Stomach (tissue), 9 donors: ENCODE results near the gene PLCB1. TPM values are rescaled to one million over a fixed set of nuclear protein-coding genes. Genes with fewer than 3 reads are reported as not detected.

Source experiments
- DNase-seq, 2 donors: peaks; one replicate each; pipeline versions ENCODE4 v3.0.0 to v3.0.0-alpha.2; 2013 to 2019
- H3K27ac ChIP-seq, 5 donors: fragments of 200-600 bp in 4 of 5; sonication (generic) in 4 of 5; one replicate each; pipeline ENCODE4 v1.5.1; 2013 to 2019; ENCODE audit warnings: mild to moderate bottlenecking in 1 of 5, moderate library complexity in 1 of 5
- H3K27me3 ChIP-seq, 3 donors: fragments of 200-600 bp; sonication (generic); one replicate each; pipeline ENCODE4 v1.5.1; 2017 to 2019; ENCODE audit warnings: mixed run types in 1 of 3
- H3K36me3 ChIP-seq, 4 donors: fragments of 200-600 bp; sonication (generic); 1 replicate in 3 of 4; 2 replicates in 1 of 4; pipeline ENCODE4 v1.5.1; 2016 to 2019
- H3K4me1 ChIP-seq, 4 donors: fragments of 200-600 bp; sonication (generic); one replicate each; pipeline ENCODE4 v1.5.1; 2016 to 2019
- H3K4me3 ChIP-seq, 4 donors: fragments of 200-600 bp; sonication (generic) in 3 of 4; one replicate each; pipeline ENCODE4 v1.5.1; 2016 to 2019; ENCODE audit warnings: mild to moderate bottlenecking in 1 of 4
- H3K9me3 ChIP-seq, 4 donors: fragments of 200-600 bp; sonication (generic); one replicate each; pipeline ENCODE4 v1.5.1; 2016 to 2019
- CTCF ChIP-seq, 7 experiments: fragments of 450-650 bp in 4 of 7; fragments of 200-600 bp in 3 of 7; sonication (generic) in 3 of 7; IDR thresholded peaks; one replicate each; pipeline ENCODE4 v1.5.1; 2016 to 2019; ENCODE audit warnings: antibody characterized with exemption in 7 of 7, control low read depth in 2 of 7, mild to moderate bottlenecking in 1 of 7
- EP300 ChIP-seq: sonication (generic); formaldehyde crosslinking; IDR thresholded peaks from one replicate; pipeline ENCODE4 v1.6.1; 2017; ENCODE audit warnings: antibody characterized with exemption
- POLR2A ChIP-seq, 4 donors: fragments of 450-650 bp; IDR thresholded peaks; one replicate each; pipeline ENCODE4 v1.6.1; 2016; ENCODE audit warnings: antibody characterized with exemption in 4 of 4, control low read depth in 2 of 4, mild to moderate bottlenecking in 1 of 4, moderate library complexity in 1 of 4
- POLR2AphosphoS5 ChIP-seq, 3 donors: sonication (generic); formaldehyde crosslinking; IDR thresholded peaks; one replicate each; pipeline ENCODE4 v1.6.1; 2016; ENCODE audit warnings: antibody characterized with exemption in 3 of 3
- WGBS, 5 donors: extraction: QIAGEN DNeasy Blood & Tissue Kit in 3 of 5; methylation state at CpG; one replicate each; pipeline versions ENCODE4 v1.1.5 to v1.1.7; 2013 to 2018; 5-methylcytosine and 5-hydroxymethylcytosine counted together
- intact Hi-C: fragments of 100-400 bp; cut with DNase I; formaldehyde crosslinking; loops from one replicate; pipeline ENCODE4 v1.15.1; 2023; ENCODE audit warnings: low total_unique reads
- polyA plus RNA-seq, 3 donors: library from polyadenylated mRNA; stranded (reverse); fragments of 200-250 nt; gene quantifications; one replicate each; pipeline ENCODE4 v1.2.3, GENCODE V29; 2013
- total RNA-seq, 5 donors: library from RNA; depleted of rRNA; stranded (reverse); fragments of >200 nt; gene quantifications; one replicate each; pipeline versions ENCODE4 v1.1.0 to v1.2.3, GENCODE V29; 2014 to 2016
- donor health status: healthy with polysubstance abuse.
- donor health status: Bipolar disorder and iron deficiency.
- donor health status: healthy.

PLCB1 gene
- total and polyA plus RNA-seq, 8 donors: 4.1 to 66.5 (median 11.7) TPM

- Histone ChIP-seq H3K4me3 (no peak overlapping the region), H3K36me3 (no peaks in the 10 kb centered on the region), H3K9me3 (no peaks in the 10 kb centered on the region), H3K4me1 (peaks cover 0 to 11% (median 4%) of the 10 kb centered on the region in 4 donors), H3K27ac (no peak overlapping the region), H3K27me3 (no peaks in the 10 kb centered on the region)
- intact Hi-C loops: no loop called here
- WGBS, 5 donors: 83 to 97% (median 94%) methylated on average over 3 of the region's 3 CpGs
- no peak for DNase-seq
- TF ChIP-seq POLR2A (IDR thresholded peaks at IDR 0.05) (no peak), POLR2AphosphoS5 (IDR thresholded peaks at IDR 0.05) (no peak), EP300 (no peak), CTCF (IDR thresholded peaks at IDR 0.05) (no peak)
Observed at GRCh38 chr20:8143474-8143873, 11.4 kb downstream of the PLCB1 start.

GRCh38 chr20:8144282-8145245 lies 12.5 kb downstream of the PLCB1 start:
- H3K27ac ChIP-seq: peak overlapping the region in 1 of 5 donors; percentile 25
- no peaks in the 10 kb centered on the region for H3K27me3 ChIP-seq
- no peaks in the 10 kb centered on the region for H3K36me3 ChIP-seq
- peaks cover 0 to 18% (median 6%) of the 10 kb centered on the region in 4 donors for H3K4me1 ChIP-seq
- intact Hi-C loops: no loop called here
- WGBS, 5 donors: 78 to 85% (median 83%) methylated on average over 13 of the region's 13 CpGs
- H3K4me3 ChIP-seq: no peak overlapping the region
- no peak for DNase-seq
- TF ChIP-seq EP300: no peak
- no peak for TF ChIP-seq POLR2AphosphoS5 (IDR thresholded peaks at IDR 0.05)
- TF ChIP-seq POLR2A (IDR thresholded peaks at IDR 0.05): no peak
- TF ChIP-seq CTCF (IDR thresholded peaks at IDR 0.05): no peak
- no peaks in the 10 kb centered on the region for H3K9me3 ChIP-seq

- DNase-seq: no peak
- H3K4me3 ChIP-seq: no peak overlapping the region
- no peaks in the 10 kb centered on the region for H3K9me3 ChIP-seq
- WGBS, 5 donors: 90 to 96% (median 91%) methylated on average over 8 of the region's 8 CpGs
- no peak overlapping the region for H3K27ac ChIP-seq
- H3K4me1 ChIP-seq: peaks cover 0 to 26% (median 9%) of the 10 kb centered on the region in 4 donors
- no peaks in the 10 kb centered on the region for H3K27me3 ChIP-seq
- H3K36me3 ChIP-seq: no peaks in the 10 kb centered on the region
- no peak for TF ChIP-seq POLR2AphosphoS5 (IDR thresholded peaks at IDR 0.05)
- no peak for TF ChIP-seq EP300
- no peak for TF ChIP-seq POLR2A (IDR thresholded peaks at IDR 0.05)
- TF ChIP-seq CTCF (IDR thresholded peaks at IDR 0.05): no peak
- intact Hi-C loops: no loop called here
Observed at GRCh38 chr20:8145246-8146168, 13.4 kb downstream of the PLCB1 start.

GRCh38 chr20:8147476-8147875 lies 15.4 kb downstream of the PLCB1 start:
- Histone ChIP-seq H3K27me3 (no peaks in the 10 kb centered on the region), H3K4me1 (peaks cover 0 to 44% (median 19%) of the 10 kb centered on the region in 4 donors), H3K4me3 (no peak overlapping the region), H3K9me3 (no peaks in the 10 kb centered on the region), H3K36me3 (no peaks in the 10 kb centered on the region), H3K27ac (no peak overlapping the region)
- TF ChIP-seq POLR2A (IDR thresholded peaks at IDR 0.05) (no peak), POLR2AphosphoS5 (IDR thresholded peaks at IDR 0.05) (no peak), CTCF (IDR thresholded peaks at IDR 0.05) (no peak), EP300 (no peak)
- no peak for DNase-seq
- 32 to 70% (median 51%) methylated on average over 3 of the region's 3 CpGs for WGBS, 5 donors
- intact Hi-C loops: no loop called here
